IMR-90 (cell line): Measurements from ENCODE around the gene CELSR1. TPM values are rescaled to one million over a fixed set of nuclear protein-coding genes. Genes with fewer than 3 reads are reported as not detected.

Experiments used
- ATAC-seq: fragments of 200-7000 bp; cut with Tn5 transposase; 2 replicates; pipeline ENCODE4 v1.9.1; 2020; ENCODE audit warnings: low read depth, mild to moderate bottlenecking, moderate library complexity
- BruUV-seq: library from RNA; stranded (reverse); fragments of 400-500 nt; replicated peaks from 2 replicates; lab custom pipeline; 2021; lab: Mats Ljungman, UMichigan
- CTCF ChIA-PET: fragments of 300-600 bp; formaldehyde crosslinking; extraction: SDS; loops from one replicate; lab custom pipeline; 2021; ENCODE audit warnings: antibody characterized with exemption; lab: Yijun Ruan, JAX
- POLR2A ChIA-PET: fragments of 300-600 bp; sonication (Branson Sonifier 250); formaldehyde crosslinking; loops from one replicate; lab custom pipeline; 2022; ENCODE audit warnings: antibody characterized with exemption; ENCODE audit not compliant: unreplicated experiment; lab: Charles Lee
- DNase-seq: peaks from one replicate; pipeline ENCODE4 v3.0.0; 2013
- H2AFZ ChIP-seq: replicated peaks from 2 replicates; pipeline ENCODE3; 2013; ENCODE audit warnings: low read length, mild to moderate bottlenecking; ENCODE audit not compliant: poor library complexity
- H2AK5ac ChIP-seq: 2 replicates; pipeline ENCODE4 v1.6.1; 2013; ENCODE audit warnings: low read depth, low read length, inconsistent platforms
- H2AK9ac ChIP-seq: replicated peaks from 2 replicates; pipeline ENCODE3; 2013; ENCODE audit warnings: mild to moderate bottlenecking, low read depth, low read length, moderate library complexity; ENCODE audit not compliant: poor library complexity
- H2BK120ac ChIP-seq: 2 replicates; pipeline ENCODE4 v1.6.1; 2013; ENCODE audit warnings: low read depth, low read length, inconsistent platforms
- H2BK15ac ChIP-seq: 3 replicates; pipeline ENCODE4 v1.6.1; 2013; ENCODE audit warnings: low read depth, low read length, inconsistent platforms
- H2BK20ac ChIP-seq: 2 replicates; pipeline ENCODE4 v1.6.1; 2013; ENCODE audit warnings: low read depth, mild to moderate bottlenecking, inconsistent platforms, low read length, moderate library complexity
- H2BK5ac ChIP-seq: 2 replicates; pipeline ENCODE4 v1.6.1; 2013; ENCODE audit warnings: mild to moderate bottlenecking, low read depth, low read length, inconsistent platforms; ENCODE audit not compliant: poor library complexity, severe bottlenecking
- H3K14ac ChIP-seq: replicated peaks from 2 replicates; pipeline ENCODE4 v1.6.1; 2013; ENCODE audit warnings: low read depth, low read length, inconsistent platforms
- H3K18ac ChIP-seq: 2 replicates; pipeline ENCODE4 v1.6.1; 2013; ENCODE audit warnings: low read depth, low read length, control low read depth
- H3K23ac ChIP-seq: 2 replicates; pipeline ENCODE4 v1.6.1; 2013; ENCODE audit warnings: low read depth, low read length, inconsistent platforms
- H3K27ac ChIP-seq: 2 replicates; pipeline ENCODE4 v1.5.1; 2013; ENCODE audit warnings: mild to moderate bottlenecking, control low read depth, low read length; ENCODE audit not compliant: insufficient read depth
- H3K27me3 ChIP-seq: 2 replicates; pipeline ENCODE4 v1.6.1; 2013; ENCODE audit warnings: low read length; ENCODE audit not compliant: control insufficient read depth, insufficient read depth
- H3K36me3 ChIP-seq: 2 replicates; pipeline ENCODE4 v1.6.1; 2013; ENCODE audit warnings: low read length, mixed read lengths; ENCODE audit not compliant: control insufficient read depth, insufficient read depth
- H3K4ac ChIP-seq: 2 replicates; pipeline ENCODE4 v1.6.1; 2013; ENCODE audit warnings: low read depth, low read length, inconsistent platforms
- H3K4me1 ChIP-seq: 2 replicates; pipeline ENCODE4 v1.6.1; 2013; ENCODE audit warnings: low read length, mixed read lengths; ENCODE audit not compliant: control insufficient read depth, insufficient read depth
- H3K4me2 ChIP-seq: 2 replicates; pipeline ENCODE4 v1.6.1; 2013; ENCODE audit warnings: low read depth, mild to moderate bottlenecking, control low read depth, low read length, moderate library complexity
- H3K4me3 ChIP-seq: 2 replicates; pipeline ENCODE4 v1.5.1; 2013; ENCODE audit warnings: low read depth, mild to moderate bottlenecking, control low read depth, low read length, moderate library complexity; ENCODE audit not compliant: insufficient read depth
- H3K56ac ChIP-seq: 2 replicates; pipeline ENCODE4 v1.6.1; 2013; ENCODE audit warnings: low read length, inconsistent platforms; ENCODE audit not compliant: insufficient read depth; ENCODE audit errors: extremely low read depth
- H3K79me1 ChIP-seq, 2 experiments: 2 replicates each; pipeline ENCODE4 v1.6.1; 2013; ENCODE audit warnings: low read length in 2 of 2, inconsistent platforms in 1 of 2, low read depth in 1 of 2
- H3K9ac ChIP-seq: 2 replicates; pipeline ENCODE4 v1.6.1; 2013; ENCODE audit warnings: low read depth, low read length, control low read depth
- H3K9me1 ChIP-seq: 2 replicates; pipeline ENCODE4 v1.6.1; 2013; ENCODE audit warnings: low read length, inconsistent platforms; ENCODE audit not compliant: insufficient read depth
- H3K9me3 ChIP-seq: 2 replicates; pipeline ENCODE4 v1.6.1; 2013; ENCODE audit warnings: low read length; ENCODE audit not compliant: control insufficient read depth, insufficient read depth
- H4K20me1 ChIP-seq: 2 replicates; pipeline ENCODE4 v1.6.1; 2013; ENCODE audit warnings: low read length, inconsistent platforms; ENCODE audit not compliant: insufficient read depth
- H4K5ac ChIP-seq: 2 replicates; pipeline ENCODE4 v1.6.1; 2013; ENCODE audit warnings: mild to moderate bottlenecking, low read depth, low read length, control low read depth
- H4K8ac ChIP-seq, 2 experiments: 2 replicates each; pipeline ENCODE4 v1.6.1; 2013; ENCODE audit warnings: low read depth in 2 of 2, low read length in 2 of 2, control low read depth in 1 of 2, inconsistent platforms in 1 of 2
- H4K91ac ChIP-seq: 2 replicates; pipeline ENCODE4 v1.6.1; 2013; ENCODE audit warnings: low read depth, low read length, inconsistent platforms; ENCODE audit not compliant: insufficient read depth
- BHLHE40 ChIP-seq: fragments of 150-350 bp; IDR thresholded peaks from 2 replicates; pipeline ENCODE4 v1.6.1; 2016; ENCODE audit warnings: mild to moderate bottlenecking, low read depth, low read length
- USF2 ChIP-seq: fragments of 150-350 bp; IDR thresholded peaks from 2 replicates; pipeline ENCODE4 v1.6.1; 2017; ENCODE audit warnings: mild to moderate bottlenecking, antibody characterized with exemption, low read length, low read depth
- WGBS, 2 experiments: methylation state at CpG; one replicate each; pipeline versions ENCODE4 v1.1.5 to v1.1.7; 2013; ENCODE audit warnings: missing lambda C conversion rate in 2 of 2; ENCODE audit not compliant: insufficient read length in 1 of 2; ENCODE audit errors: extremely low coverage in 2 of 2; 5-methylcytosine and 5-hydroxymethylcytosine counted together
- dilution Hi-C: fragments of 300-500 bp; cut with HindIII; formaldehyde crosslinking; loops from one replicate; pipeline ENCODE4 v1.14.3; 2018; ENCODE audit warnings: low sequenced_read_pairs; ENCODE audit not compliant: unreplicated experiment
- in situ Hi-C: fragments of 300-500 bp; cut with MboI; formaldehyde crosslinking; loops from 3 replicates; pipeline ENCODE4 v1.14.3; 2019; ENCODE audit warnings: low sequenced_read_pairs, inconsistent platforms, mixed read lengths
- intact Hi-C: fragments of 100-400 bp; cut with micrococcal nuclease; formaldehyde crosslinking; loops from 2 replicates; pipeline ENCODE4 v1.10.0; 2022
- polyA plus RNA-seq, 3 experiments: library from polyadenylated mRNA; depleted of rRNA; stranded (reverse); fragments of >200 nt; gene quantifications; 2 replicates each; pipeline ENCODE4 v1.2.3, GENCODE V29; 2012; ENCODE audit warnings: low replicate concordance in 1 of 3
- total RNA-seq: library from RNA; depleted of rRNA; stranded (reverse); fragments of >200 nt; gene quantifications from 2 replicates; pipeline ENCODE4 v1.2.3, GENCODE V29; 2012

CELSR1 gene
- total and polyA plus RNA-seq, 2 of the 4 experiments (the other 2 are of a cell fraction), result 0.36 to 0.82 TPM

DNA sequence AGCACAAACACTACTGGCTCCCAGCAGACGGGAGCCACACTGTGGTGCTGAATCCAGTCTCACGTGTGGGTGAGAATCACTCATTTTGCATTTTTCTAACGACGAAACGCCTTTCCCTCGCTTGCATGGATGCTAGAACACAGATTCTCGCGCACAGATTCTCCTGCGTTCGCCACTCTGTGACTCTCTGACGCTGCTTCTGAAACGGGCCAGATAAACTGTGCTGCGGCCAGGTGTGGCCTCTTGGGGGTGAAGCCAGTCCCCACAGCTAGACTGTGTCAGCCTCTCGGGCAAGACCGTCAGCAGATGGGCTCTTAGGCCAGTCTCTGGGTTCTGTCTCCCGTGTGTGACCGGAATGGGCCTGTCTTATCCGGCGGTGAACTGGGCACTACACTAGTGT lies 157.4 kb downstream of the CELSR1 start:
- POLR2A ChIA-PET, result no interaction called here
- BruUV-seq, result no TSS peak
- Histone ChIP-seq H3K4me1 (no peaks in the 10 kb centered on the region; the same call in 1 of the 2 replicates), H3K9me1 (no peaks in the 10 kb centered on the region), H3K14ac (no peak overlapping the region), H2AK9ac (peak overlapping the region; percentile 50), H2BK15ac (no peak overlapping the region), H3K9ac (no peak overlapping the region), H4K5ac (no peak overlapping the region), H3K56ac (no peak overlapping the region), H4K8ac (no peak overlapping the region), H3K9me3 (peaks cover 6% of the 10 kb centered on the region), H2AFZ (peak overlapping the region; percentile 33), H3K4me3 (no peak overlapping the region), H3K27ac (no peak overlapping the region), H3K79me1 (no peaks in the 10 kb centered on the region), H4K91ac (no peak overlapping the region), H2BK120ac (no peak overlapping the region), H3K23ac (no peak overlapping the region), H3K4ac (no peak overlapping the region), H2BK5ac (no peak overlapping the region), H3K36me3 (no peaks in the 10 kb centered on the region), H4K20me1 (no peaks in the 10 kb centered on the region), H3K27me3 (peaks cover 12% of the 10 kb centered on the region; the same call in 1 of the 2 replicates), H3K18ac (no peak overlapping the region), H2BK20ac (no peak overlapping the region), H3K4me2 (no peak overlapping the region), H2AK5ac (no peak overlapping the region)
- no peak for ATAC-seq
- DNase-seq, result no peak
- TF ChIP-seq USF2, result no peak
- TF ChIP-seq BHLHE40, result no peak
- CTCF ChIA-PET, result no interaction called here
- dilution Hi-C loops (no loop called here), in situ Hi-C loops (no loop called here), intact Hi-C loops (no loop called here)
- 75% methylated on average over 12 of the region's 19 CpGs; no CpG with 5 or more reads in 1 of the 2 experiments for WGBS, 2 experiments
